ENCODE results near the gene OAT.

GRCh38 chr10:124388476-124388822, 30.3 kb downstream of the OAT start:
- TF ChIP-seq POLR2A (IDR thresholded peaks at IDR 0.05; ENCODE audit: low read depth, low read length) (no peak), CTCF (conservative IDR thresholded peaks at IDR 0.05; ENCODE audit: low read depth, low read length) (no peak), RAD21 (IDR thresholded peaks at IDR 0.05; ENCODE audit: low read length) (no peak), MXI1 (IDR thresholded peaks at IDR 0.05; ENCODE audit: borderline replicate concordance, low read depth, low read length) (no peak), SMC3 (IDR thresholded peaks at IDR 0.05; ENCODE audit: low read depth, low read length) (no peak), USF2 (IDR thresholded peaks at IDR 0.05; ENCODE audit: low read depth, low read length) (no peak), MAZ (IDR thresholded peaks at IDR 0.05; ENCODE audit: borderline replicate concordance, low read depth, low read length) (no peak), NFE2L2 (IDR thresholded peaks at IDR 0.05; ENCODE audit: low read depth, low read length) (no peak), MAFK (IDR thresholded peaks at IDR 0.05; ENCODE audit: low read depth, low read length) (no peak), BHLHE40 (IDR thresholded peaks at IDR 0.05; ENCODE audit: low read depth, low read length) (no peak), CHD1 (IDR thresholded peaks at IDR 0.05; ENCODE audit: low read depth, low read length) (no peak)
